ES-I3 (cell line): ENCODE measurements around the gene ARHGAP11A.

Experiments used
- H3K36me3 ChIP-seq: 2 replicates; pipeline ENCODE4 v1.6.1; 2013; ENCODE audit warnings: mild to moderate bottlenecking, low read length, control low read depth, moderate library complexity; ENCODE audit not compliant: insufficient read depth
- H3K4me1 ChIP-seq: 2 replicates; pipeline ENCODE4 v1.6.1; 2013; ENCODE audit warnings: mild to moderate bottlenecking, control low read depth, low read length; ENCODE audit not compliant: insufficient read depth
- H3K9ac ChIP-seq: 2 replicates; pipeline ENCODE4 v1.6.1; 2013; ENCODE audit warnings: low read depth, mild to moderate bottlenecking, low read length, moderate library complexity
- H3K9me3 ChIP-seq: 2 replicates; pipeline ENCODE4 v1.6.1; 2013; ENCODE audit warnings: mild to moderate bottlenecking, low read length, moderate library complexity; ENCODE audit not compliant: control insufficient read depth, insufficient read depth

The ARHGAP11A gene

DNA sequence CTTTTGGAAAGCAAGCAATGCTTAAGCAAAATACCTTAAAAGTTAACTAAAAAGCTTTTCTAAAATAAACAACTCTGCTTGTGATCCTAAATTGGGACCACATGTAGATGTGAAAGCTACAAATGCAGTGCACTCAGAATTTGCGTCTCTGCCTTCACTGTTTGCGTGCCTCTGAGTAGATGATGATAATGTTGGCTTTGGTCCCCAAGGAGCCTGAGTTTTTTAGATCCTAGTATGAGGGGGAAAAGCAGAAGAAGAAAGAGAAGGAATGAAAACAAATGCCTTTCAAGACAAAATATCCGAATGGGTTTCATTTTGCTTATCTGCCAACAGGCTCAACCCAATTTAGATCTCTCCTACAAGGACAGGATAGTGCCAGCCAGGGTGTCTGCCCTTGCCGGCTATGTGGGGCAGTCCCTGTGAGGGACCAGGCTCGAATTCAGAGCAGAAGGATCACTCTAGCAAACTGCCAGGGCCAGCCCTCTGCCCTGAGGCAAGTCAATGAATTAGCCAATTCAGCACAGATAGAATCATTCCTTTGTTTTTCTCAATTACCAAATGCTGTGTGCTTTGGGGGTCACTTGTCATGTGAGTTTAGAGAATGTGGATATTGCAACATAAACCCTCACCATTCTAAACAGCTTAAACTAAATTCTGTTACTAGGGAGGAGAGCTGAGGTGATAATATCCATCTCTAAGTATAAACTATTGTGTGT, 54.8 kb downstream of the ARHGAP11A start:
- Histone ChIP-seq H3K4me1 (peaks cover 36% of the 10 kb centered on the region), H3K9ac (no peak overlapping the region), H3K9me3 (no peaks in the 10 kb centered on the region), H3K36me3 (no peaks in the 10 kb centered on the region)

DNA sequence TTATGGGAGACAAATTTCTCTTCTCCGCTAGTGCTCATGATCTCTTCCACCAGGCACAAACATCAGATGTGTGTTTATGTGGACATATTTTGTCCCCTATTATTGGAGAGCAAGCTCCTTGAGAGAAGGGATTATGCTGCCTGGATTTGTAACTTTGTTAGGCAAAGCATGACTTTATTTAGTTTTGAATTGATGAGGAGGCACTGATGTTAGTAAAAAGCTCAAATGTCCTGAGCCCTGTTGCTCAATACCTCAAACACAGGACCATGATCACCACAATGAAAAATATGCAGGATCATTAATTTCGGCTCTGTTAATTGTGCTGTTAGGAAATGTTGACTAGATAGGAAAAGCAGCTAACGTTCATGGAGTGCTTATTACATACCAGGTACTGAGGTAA, 55.3 kb downstream of the ARHGAP11A start:
- Histone ChIP-seq H3K36me3 (no peaks in the 10 kb centered on the region), H3K4me1 (peaks cover 36% of the 10 kb centered on the region), H3K9ac (no peak overlapping the region), H3K9me3 (no peaks in the 10 kb centered on the region)

DNA sequence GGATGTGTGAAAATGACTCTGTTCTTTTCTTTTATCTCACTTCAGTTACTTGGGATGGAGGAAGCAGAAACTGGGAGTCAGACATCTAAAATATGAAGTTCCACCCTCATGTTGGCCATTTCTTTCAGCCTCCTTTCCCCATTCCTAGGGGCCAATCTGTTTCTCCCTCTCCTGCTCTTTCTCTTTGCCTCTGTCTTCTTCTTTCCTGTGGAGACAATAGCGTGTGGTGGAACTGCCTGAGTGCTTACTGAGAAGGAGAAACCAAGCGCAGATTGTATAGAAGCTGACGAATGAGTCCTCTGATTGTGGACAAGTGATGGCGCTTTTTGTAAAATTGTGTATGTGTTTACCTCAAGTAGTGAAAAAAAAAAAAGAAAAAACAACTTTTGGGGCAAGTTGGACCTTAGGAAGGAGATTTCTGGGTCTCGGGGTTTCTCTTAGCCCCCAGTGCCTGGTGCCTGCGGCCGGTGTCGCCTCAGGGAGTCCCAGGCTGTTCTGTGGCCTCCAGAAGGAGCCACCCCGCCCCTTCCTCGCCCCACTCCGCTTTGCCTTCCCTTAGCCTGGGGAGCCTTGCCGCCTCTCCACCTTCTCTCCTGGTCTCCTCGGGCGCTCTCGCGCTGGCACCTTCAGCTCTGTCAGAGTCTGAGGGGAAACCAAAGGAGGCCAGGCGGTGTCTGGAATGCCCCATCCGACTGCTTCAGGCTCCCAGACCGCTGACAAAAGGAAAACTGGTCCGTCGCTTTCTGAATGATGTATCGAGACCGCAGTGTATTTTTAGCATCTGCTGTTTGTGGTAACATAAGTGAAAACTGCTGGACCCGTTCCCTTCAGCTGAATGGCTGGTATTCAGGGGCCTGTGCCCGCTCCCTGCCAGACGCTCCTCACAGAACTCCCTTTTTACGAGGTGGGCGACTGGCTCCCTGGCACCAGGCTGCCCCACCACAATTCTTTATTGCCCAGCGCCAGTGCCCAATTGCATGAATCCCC, 56.3 kb downstream of the ARHGAP11A start:
- no peak overlapping the region for H3K9ac ChIP-seq
- no peaks in the 10 kb centered on the region for H3K36me3 ChIP-seq
- peaks cover 36% of the 10 kb centered on the region for H3K4me1 ChIP-seq
- no peaks in the 10 kb centered on the region for H3K9me3 ChIP-seq

DNA sequence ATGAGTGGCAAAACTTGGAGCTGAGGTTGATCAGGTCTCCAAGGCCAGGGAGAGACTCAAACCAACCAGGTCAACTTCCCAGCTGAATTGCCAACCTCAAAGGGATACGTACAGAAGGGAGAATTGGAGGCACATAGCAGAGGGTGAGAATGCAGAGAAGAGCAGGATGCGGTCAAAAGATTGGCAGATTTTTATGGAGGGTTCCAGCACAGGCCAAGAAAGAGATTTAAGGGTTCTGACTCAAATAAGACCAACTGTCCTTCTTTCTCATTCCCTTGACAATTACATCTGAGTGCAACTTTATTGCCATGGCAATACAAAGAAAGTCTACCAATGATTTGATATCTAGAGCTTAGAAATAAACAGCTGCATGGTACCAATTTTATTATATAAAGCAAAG, 59.4 kb downstream of the ARHGAP11A start:
- Histone ChIP-seq H3K36me3 (no peaks in the 10 kb centered on the region), H3K4me1 (peaks cover 29% of the 10 kb centered on the region), H3K9ac (no peak overlapping the region), H3K9me3 (no peaks in the 10 kb centered on the region)

DNA sequence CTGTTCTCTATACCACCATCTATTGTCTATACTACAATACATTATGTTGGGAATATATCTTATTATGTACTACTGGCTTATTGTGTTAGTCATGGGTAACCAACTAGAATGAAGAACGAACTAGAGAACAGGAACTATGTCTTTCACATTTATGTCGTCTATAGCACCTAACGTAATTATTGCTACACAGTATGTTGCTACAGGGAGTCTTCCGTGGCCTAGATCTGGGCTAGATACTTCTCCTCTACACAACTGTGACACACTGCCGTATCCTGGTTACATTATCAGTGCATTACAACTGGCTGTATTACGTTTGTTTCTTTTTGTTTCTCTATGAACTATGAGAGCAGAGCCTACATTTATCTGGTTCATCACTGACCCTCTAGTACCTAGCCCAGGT, 60.2 kb downstream of the ARHGAP11A start:
- H3K4me1 ChIP-seq = peaks cover 22% of the 10 kb centered on the region
- H3K36me3 ChIP-seq = no peaks in the 10 kb centered on the region
- no peaks in the 10 kb centered on the region for H3K9me3 ChIP-seq
- no peak overlapping the region for H3K9ac ChIP-seq

DNA sequence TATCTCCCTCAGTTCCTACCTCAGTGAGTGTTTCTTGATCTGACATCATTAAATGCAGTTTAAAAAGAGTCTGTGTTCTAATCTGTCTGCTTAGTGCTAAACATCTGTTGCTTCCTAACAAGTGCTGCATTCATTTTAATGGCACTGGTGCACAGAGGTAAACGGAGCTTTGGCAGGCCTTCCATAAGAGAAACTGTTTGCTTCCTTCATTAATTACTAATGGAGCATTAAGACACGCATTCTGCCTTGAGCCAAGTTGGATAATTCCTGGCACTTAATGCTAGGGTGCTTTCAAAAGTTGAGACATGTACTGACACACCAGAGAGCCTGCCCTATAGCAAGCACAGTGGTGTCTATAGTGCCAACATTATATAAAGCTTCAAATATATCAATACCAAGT, 60.9 kb downstream of the ARHGAP11A start:
- H3K9me3 ChIP-seq = no peaks in the 10 kb centered on the region
- no peak overlapping the region for H3K9ac ChIP-seq
- H3K4me1 ChIP-seq = peaks cover 14% of the 10 kb centered on the region
- H3K36me3 ChIP-seq = no peaks in the 10 kb centered on the region

DNA sequence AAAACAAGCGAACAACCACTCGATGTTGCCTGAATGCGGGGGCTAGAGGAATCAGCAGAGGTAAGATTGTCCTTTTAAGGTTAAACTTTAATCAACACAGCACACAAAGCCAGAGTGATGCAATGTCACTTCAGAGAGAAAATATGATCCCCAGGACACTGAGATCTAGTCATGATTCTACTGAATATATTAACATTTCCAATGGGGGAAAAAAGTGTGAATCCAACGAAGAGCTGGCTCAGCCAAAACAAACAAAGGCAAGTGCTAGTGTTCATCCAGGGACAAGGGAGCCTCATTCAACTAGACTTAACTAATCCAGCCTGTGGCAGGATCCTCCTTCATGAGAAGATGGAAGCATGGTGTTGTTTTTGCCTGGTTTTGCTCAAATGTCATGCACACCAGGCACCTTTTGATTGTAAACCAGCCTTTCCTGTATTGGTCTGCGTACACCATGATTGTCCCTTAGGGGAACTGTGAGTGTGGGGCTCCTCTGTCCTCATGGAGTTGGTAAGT, 62.0 kb downstream of the ARHGAP11A start:
- no peaks in the 10 kb centered on the region for H3K36me3 ChIP-seq
- H3K9ac ChIP-seq = no peak overlapping the region
- no peaks in the 10 kb centered on the region for H3K9me3 ChIP-seq
- H3K4me1 ChIP-seq = peaks cover 8% of the 10 kb centered on the region

DNA sequence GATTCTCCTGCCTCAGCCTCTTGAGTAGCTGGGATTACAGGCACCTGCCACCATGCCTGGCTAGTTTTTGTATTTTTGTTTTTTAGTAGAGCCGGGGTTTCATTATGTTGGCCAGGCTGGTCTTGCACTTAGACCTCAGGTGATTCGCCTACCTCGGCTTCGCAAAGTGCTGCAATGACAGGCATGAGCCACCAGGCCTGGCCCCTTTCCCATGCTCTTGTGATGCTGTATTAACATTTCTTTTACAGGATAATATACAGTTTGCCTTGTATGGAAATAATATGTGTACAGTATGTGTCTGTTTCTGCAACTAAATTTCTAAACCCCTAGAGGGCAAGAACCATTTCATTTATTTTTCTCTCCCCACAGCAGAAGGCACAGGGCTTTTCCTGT, 64.0 kb downstream of the ARHGAP11A start:
- no peaks in the 10 kb centered on the region for H3K9me3 ChIP-seq
- peaks cover 8% of the 10 kb centered on the region for H3K4me1 ChIP-seq
- H3K36me3 ChIP-seq = no peaks in the 10 kb centered on the region
- H3K9ac ChIP-seq = no peak overlapping the region

DNA sequence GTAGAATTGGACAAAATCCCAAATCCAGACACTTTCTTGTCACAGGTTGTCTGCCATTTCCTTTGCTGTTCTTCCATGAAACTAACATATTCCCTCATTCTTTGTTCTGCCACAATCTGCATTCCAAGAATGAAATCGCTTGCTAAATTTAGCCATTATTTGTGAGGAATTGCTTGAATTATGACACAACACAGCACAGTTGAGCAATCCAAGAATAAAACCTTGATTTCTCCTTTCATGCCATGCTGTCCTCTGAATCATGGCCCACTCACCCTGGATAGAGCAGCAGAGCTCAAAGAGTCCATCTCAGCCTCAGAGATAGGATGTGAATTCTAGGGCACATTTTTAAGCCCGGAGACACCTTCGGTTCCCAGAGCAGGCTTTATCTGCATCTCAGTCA, 67.3 kb downstream of the ARHGAP11A start:
- peaks cover 4% of the 10 kb centered on the region for H3K4me1 ChIP-seq

DNA sequence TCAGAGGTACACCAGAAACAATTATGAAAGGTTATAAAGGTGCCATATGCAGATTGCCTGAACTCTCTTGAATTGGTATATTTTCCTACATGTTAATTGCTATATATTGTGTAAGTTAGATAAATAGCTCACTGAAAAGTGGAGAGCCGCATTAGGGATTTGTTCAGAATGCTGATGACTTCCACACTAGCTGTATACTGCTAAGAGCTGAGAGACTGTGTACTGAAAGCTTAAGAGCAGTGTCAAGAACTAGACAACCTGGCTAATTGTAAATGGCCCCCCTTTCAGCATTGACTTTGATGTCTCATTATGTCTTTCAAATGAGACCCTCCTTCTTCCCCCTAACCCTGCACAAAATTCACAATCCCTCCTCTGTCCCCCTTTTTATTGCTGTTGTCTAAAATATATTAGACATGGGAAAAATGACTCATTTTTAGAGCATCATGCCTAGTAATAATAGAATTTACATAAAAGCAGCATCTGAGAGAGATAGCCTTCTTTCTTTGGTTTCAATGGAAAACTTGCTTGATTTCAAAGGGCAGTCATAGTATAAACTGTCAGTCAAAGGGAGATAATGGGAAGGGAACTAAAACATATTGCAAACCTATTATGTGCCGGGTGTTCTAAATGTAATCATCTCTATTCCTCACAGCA, 67.8 kb downstream of the ARHGAP11A start:
- Histone ChIP-seq H3K4me1 (no peaks in the 10 kb centered on the region; the same call in 1 of the 2 replicates), H3K9ac (no peak overlapping the region)

More for the DNA sequence above, 67.3 kb downstream of the ARHGAP11A start:
- Histone ChIP-seq H3K36me3 (peaks cover 2% of the 10 kb centered on the region), H3K9ac (no peak overlapping the region), H3K9me3 (no peaks in the 10 kb centered on the region)

DNA sequence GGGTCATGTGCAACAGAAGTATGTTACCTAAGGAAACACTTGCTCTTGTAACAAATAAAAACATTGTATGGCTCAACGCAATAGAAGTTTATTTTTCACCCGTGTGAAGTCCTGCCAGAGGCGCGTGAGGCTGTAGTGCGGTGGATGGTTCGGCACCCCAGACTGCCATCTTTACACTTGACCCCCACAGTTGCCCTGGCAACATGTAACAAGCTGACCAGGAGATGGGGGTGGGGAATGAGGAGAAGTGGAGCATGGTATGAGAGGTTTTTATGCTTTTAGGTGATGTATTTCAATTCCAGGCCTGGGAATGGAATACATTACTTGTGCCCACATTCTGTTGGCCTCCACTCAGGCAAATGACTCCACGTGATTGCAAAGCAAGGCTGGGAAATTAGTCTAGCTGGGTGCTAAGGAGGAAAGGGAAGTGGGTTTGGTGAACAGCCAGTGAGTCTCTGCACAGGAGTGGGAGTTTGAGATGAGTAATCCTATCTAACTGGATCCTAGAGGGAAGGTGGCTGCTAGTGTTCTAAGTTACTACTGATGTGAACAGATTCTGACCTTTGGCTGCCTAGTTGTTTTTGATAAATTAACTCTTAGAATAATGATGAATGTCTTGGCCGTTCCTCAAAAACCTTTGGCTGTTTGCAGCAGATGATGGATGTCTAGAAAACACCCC, 68.7 kb downstream of the ARHGAP11A start:
- Histone ChIP-seq H3K4me1 (no peaks in the 10 kb centered on the region; the same call in 1 of the 2 replicates), H3K9me3 (no peaks in the 10 kb centered on the region), H3K36me3 (peaks cover 2% of the 10 kb centered on the region), H3K9ac (no peak overlapping the region)

More for the DNA sequence above, 67.8 kb downstream of the ARHGAP11A start:
- peaks cover 2% of the 10 kb centered on the region for H3K36me3 ChIP-seq
- no peaks in the 10 kb centered on the region for H3K9me3 ChIP-seq

DNA sequence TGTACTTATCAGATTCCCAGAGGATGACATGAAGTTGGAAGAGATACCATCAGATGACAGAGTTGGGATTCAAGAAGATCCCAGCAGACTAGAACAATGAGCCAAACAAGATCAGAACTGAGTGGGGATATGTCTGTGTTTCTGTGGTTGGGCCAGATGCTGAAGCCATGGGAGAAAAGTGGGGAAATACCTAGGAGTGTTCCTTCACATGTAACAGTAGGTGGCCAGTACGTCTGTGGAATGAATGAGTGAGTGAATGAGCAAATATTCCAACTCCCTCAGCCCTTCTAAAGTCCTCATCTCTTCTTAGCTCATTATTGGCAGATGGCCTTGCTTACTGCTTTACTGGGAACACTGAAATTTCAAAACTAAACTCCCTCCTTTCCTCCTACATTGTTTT, 70.3 kb downstream of the ARHGAP11A start:
- H3K9ac ChIP-seq = no peak overlapping the region
- peaks cover 2% of the 10 kb centered on the region for H3K36me3 ChIP-seq
- H3K9me3 ChIP-seq = no peaks in the 10 kb centered on the region
- no peaks in the 10 kb centered on the region; the same call in none of the 2 replicates for H3K4me1 ChIP-seq

DNA sequence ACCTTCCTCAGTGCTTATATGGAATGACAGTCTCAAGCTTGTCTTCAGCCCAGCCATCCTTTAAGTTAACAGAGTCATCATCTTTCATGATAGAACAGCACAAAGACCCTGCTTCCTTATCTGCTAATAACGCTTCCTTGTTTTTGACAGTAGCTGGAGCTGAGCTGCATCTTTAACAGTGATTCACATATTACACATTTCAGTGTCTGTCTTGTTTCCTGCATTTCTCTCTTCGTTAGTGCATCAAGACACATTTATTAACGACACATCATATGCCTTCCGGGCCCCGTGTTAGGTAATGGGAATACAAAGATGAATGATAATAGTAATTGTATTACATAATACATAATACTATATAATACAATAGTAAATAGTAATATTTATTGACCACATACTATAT, 72.3 kb downstream of the ARHGAP11A start:
- peaks cover 2% of the 10 kb centered on the region for H3K36me3 ChIP-seq
- H3K4me1 ChIP-seq = no peaks in the 10 kb centered on the region; the same call in none of the 2 replicates
- no peaks in the 10 kb centered on the region for H3K9me3 ChIP-seq
- no peak overlapping the region for H3K9ac ChIP-seq
